Choroid plexus epithelial cell (primary cell): ENCODE results near the gene JADE2.

Experiments
- DNase-seq: peaks from one replicate; pipeline ENCODE4 v3.0.0-alpha.2; 2010; ENCODE audit warnings: low read depth
- H3K4me3 ChIP-seq: 2 replicates; pipeline ENCODE4 v1.5.1; 2011; ENCODE audit warnings: low read depth, mild to moderate bottlenecking, control low read depth, low read length, moderate library complexity
- TF ChIP-seq, protein P1 (sequence below): conservative IDR thresholded peaks from 2 replicates; pipeline ENCODE4 v1.5.1; 2011; ENCODE audit warnings: low read depth, mild to moderate bottlenecking, control low read depth, inconsistent platforms, low read length, moderate library complexity

Gene JADE2

DNA sequence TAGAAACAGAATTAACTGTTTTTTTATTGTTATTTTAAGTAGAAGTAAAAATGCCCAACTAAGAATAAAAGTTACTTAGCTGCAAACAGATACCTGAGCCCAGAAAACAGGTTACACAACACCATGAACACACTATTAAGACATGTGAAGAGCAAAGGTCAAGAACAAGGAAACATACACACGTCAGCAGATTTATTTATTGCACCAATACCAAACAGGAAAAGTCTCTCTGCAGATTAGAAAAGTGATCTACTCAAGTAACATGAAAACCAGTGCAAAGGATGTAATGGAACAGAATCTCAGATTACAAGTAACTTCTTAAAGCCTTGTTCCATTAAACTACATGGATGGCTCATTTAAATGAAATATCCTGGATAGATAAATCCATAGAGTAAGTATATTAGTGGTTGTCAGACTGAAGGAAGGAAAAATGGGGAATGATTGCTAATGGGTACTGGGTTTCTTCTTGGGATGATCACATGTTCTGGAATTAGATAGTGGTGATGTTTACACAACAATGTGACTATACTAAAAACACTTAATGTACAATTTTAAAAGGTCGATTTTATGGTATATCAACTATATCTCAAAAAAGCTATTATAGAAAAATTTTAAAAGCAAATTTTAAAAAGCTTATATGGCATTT, 101.0 kb downstream of the JADE2 start:
- no peak overlapping the region for H3K4me3 ChIP-seq
- peak; percentile 96 for DNase-seq
- TF ChIP-seq, protein P1, sequence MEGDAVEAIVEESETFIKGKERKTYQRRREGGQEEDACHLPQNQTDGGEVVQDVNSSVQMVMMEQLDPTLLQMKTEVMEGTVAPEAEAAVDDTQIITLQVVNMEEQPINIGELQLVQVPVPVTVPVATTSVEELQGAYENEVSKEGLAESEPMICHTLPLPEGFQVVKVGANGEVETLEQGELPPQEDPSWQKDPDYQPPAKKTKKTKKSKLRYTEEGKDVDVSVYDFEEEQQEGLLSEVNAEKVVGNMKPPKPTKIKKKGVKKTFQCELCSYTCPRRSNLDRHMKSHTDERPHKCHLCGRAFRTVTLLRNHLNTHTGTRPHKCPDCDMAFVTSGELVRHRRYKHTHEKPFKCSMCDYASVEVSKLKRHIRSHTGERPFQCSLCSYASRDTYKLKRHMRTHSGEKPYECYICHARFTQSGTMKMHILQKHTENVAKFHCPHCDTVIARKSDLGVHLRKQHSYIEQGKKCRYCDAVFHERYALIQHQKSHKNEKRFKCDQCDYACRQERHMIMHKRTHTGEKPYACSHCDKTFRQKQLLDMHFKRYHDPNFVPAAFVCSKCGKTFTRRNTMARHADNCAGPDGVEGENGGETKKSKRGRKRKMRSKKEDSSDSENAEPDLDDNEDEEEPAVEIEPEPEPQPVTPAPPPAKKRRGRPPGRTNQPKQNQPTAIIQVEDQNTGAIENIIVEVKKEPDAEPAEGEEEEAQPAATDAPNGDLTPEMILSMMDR = no peak
